HL-60 (cell line): ENCODE results near the gene NOXRED1.

Experiments
- POLR2AphosphoS5 ChIP-seq: IDR thresholded peaks from 2 replicates; pipeline ENCODE4 v1.6.1; 2012; ENCODE audit warnings: low read depth
- REST ChIP-seq: IDR thresholded peaks from 2 replicates; pipeline ENCODE4 v1.6.1; 2012; ENCODE audit warnings: low read depth; ENCODE audit not compliant: insufficient replicate concordance
- TF ChIP-seq, protein P1 (sequence below): IDR thresholded peaks from one replicate; pipeline ENCODE4 v1.5.1; 2011; ENCODE audit warnings: low read length, control low read depth, inconsistent platforms; ENCODE audit not compliant: insufficient read depth

DNA sequence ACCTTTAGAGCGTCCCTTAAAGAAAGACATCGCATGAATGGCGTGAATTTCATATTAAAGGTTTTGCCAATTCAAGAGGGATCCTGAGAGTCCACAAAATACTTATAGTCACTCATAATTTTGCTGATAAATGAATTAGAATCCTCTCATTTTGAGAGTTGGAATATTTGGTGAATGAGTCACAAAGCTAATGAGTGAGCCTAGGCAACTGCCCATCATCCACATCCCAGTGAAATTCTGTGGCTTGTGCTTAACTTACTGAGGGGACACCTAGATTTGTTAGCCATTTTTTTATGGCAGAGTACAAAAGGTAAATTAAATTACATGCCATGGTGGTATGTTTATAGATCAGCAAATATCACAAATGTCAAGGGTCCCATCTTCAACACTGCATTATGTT is 12.7 kb upstream of the NOXRED1 start:
- TF ChIP-seq, protein P1, sequence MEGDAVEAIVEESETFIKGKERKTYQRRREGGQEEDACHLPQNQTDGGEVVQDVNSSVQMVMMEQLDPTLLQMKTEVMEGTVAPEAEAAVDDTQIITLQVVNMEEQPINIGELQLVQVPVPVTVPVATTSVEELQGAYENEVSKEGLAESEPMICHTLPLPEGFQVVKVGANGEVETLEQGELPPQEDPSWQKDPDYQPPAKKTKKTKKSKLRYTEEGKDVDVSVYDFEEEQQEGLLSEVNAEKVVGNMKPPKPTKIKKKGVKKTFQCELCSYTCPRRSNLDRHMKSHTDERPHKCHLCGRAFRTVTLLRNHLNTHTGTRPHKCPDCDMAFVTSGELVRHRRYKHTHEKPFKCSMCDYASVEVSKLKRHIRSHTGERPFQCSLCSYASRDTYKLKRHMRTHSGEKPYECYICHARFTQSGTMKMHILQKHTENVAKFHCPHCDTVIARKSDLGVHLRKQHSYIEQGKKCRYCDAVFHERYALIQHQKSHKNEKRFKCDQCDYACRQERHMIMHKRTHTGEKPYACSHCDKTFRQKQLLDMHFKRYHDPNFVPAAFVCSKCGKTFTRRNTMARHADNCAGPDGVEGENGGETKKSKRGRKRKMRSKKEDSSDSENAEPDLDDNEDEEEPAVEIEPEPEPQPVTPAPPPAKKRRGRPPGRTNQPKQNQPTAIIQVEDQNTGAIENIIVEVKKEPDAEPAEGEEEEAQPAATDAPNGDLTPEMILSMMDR = no peak
- TF ChIP-seq POLR2AphosphoS5 (no peak), REST (no peak)
